HepG2 (cell line): ENCODE data around the gene CHCHD3.

Source experiments
- ATF7 ChIP-seq, 2 experiments: fragments of 450-650 bp in 1 of 2; sonication (generic) in 1 of 2; formaldehyde crosslinking in 1 of 2; IDR thresholded peaks; 2 replicates each; pipeline versions ENCODE4 v1.4.0 to v1.6.1; 2016 to 2020; ENCODE audit warnings: antibody characterized with exemption in 1 of 2, mild to moderate bottlenecking in 1 of 2, missing genetic modification reagents in 1 of 2
- CHD4 ChIP-seq: fragments of 200-600 bp; sonication (generic); IDR thresholded peaks from 2 replicates; pipeline ENCODE4 v1.7.0; 2017; ENCODE audit warnings: mild to moderate bottlenecking, low read length, borderline replicate concordance
- HMGA1 ChIP-seq: sonication (generic); formaldehyde crosslinking; conservative IDR thresholded peaks from 2 replicates; pipeline ENCODE4 v1.4.0; 2020; ENCODE audit warnings: missing genetic modification reagents
- KAT7 ChIP-seq: IDR thresholded peaks from 2 replicates; pipeline ENCODE4 v1.6.1; 2018; ENCODE audit warnings: borderline replicate concordance, missing compliant biosample characterization
- MXD4 ChIP-seq: IDR thresholded peaks from 2 replicates; pipeline ENCODE4 v1.6.1; 2016; ENCODE audit warnings: mild to moderate bottlenecking, missing biosample characterization, missing genetic modification reagents
- TF ChIP-seq, protein P1 (sequence below): sonication (generic); formaldehyde crosslinking; IDR thresholded peaks from 2 replicates; pipeline ENCODE4 v1.5.0; 2020; ENCODE audit warnings: mild to moderate bottlenecking, missing genetic modification reagents, moderate library complexity

DNA sequence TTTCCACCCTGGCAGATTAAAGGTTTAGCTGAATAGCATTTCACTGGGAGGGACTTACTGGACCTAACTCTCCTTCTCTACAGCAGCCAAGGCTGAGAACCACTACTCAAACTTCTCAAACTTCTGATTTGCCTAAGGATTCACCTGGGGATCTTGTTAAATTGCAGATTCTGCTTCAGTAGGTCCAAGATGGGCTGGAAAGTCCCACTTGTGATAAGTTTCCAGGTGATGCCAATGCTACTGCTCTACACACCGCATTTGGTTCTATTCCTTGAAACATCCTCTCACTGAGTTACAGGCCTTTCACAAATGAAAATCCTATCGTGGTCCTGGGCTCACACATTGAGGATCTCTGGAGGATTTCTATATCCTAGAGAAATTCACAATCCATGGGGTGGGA, 147.9 kb downstream of the CHCHD3 start:
- TF ChIP-seq, protein P1, sequence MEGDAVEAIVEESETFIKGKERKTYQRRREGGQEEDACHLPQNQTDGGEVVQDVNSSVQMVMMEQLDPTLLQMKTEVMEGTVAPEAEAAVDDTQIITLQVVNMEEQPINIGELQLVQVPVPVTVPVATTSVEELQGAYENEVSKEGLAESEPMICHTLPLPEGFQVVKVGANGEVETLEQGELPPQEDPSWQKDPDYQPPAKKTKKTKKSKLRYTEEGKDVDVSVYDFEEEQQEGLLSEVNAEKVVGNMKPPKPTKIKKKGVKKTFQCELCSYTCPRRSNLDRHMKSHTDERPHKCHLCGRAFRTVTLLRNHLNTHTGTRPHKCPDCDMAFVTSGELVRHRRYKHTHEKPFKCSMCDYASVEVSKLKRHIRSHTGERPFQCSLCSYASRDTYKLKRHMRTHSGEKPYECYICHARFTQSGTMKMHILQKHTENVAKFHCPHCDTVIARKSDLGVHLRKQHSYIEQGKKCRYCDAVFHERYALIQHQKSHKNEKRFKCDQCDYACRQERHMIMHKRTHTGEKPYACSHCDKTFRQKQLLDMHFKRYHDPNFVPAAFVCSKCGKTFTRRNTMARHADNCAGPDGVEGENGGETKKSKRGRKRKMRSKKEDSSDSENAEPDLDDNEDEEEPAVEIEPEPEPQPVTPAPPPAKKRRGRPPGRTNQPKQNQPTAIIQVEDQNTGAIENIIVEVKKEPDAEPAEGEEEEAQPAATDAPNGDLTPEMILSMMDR (CRISPR knock-in tag) = no peak
- TF ChIP-seq ATF7 (IDR thresholded peaks at IDR 0.05) (no peak), ATF7 (CRISPR knock-in tag; IDR thresholded peaks at IDR 0.05) (no peak), MXD4 (no peak), KAT7 (no peak), HMGA1 (CRISPR knock-in tag) (no peak), CHD4 (no peak)
